GM12878 (cell line): ENCODE measurements around the gene COL5A1. TPM values are rescaled to one million over a fixed set of nuclear protein-coding genes. Genes with fewer than 3 reads are reported as not detected.

ENCODE experiments used
- ATAC-seq: fragments of 200-7000 bp; cut with Tn5 transposase; 3 replicates; pipeline ENCODE4 v1.9.1; 2020; ENCODE audit warnings: mild to moderate bottlenecking, moderate library complexity
- BruUV-seq: library from RNA; stranded (reverse); fragments of 400-500 nt; replicated peaks from 2 replicates; lab custom pipeline; 2021; lab: Mats Ljungman, UMichigan
- CTCF ChIA-PET: fragments of 300-600 bp; sonication (Branson Sonifier 250); formaldehyde crosslinking; extraction: SDS; loops from one replicate; lab custom pipeline; 2021; ENCODE audit warnings: inconsistent platforms; lab: Yijun Ruan, JAX
- POLR2A ChIA-PET: fragments of 350-600 bp; formaldehyde crosslinking; extraction: SDS; loops from one replicate; lab custom pipeline; 2021; ENCODE audit warnings: inconsistent platforms; lab: Charles Lee
- RAD21 ChIA-PET: fragments of 300-600 bp; sonication (Branson Sonifier 250); formaldehyde crosslinking; loops from one replicate; lab custom pipeline; 2023; ENCODE audit warnings: antibody characterized with exemption; ENCODE audit not compliant: unreplicated experiment; lab: Charles Lee
- SMC1A ChIA-PET: fragments of 300-600 bp; sonication (Branson Sonifier 250); formaldehyde crosslinking; loops from one replicate; lab custom pipeline; 2023; ENCODE audit not compliant: unreplicated experiment, uncharacterized antibody; lab: Charles Lee
- DNase-seq: peaks from one replicate; pipeline ENCODE4 v3.0.0-alpha.2; 2011; ENCODE audit warnings: low read depth, low spot score
- FAIRE-seq: peaks from 3 replicates; lab custom pipeline; 2011; peaks lifted over from hg19 to GRCh38; lab: Jason Lieb, UNC
- H2AFZ ChIP-seq: 2 replicates; pipeline ENCODE4 v1.6.0; 2011; ENCODE audit warnings: low read depth, low read length, control low read depth; ENCODE audit not compliant: control insufficient read depth
- H3K27ac ChIP-seq: 2 replicates; pipeline ENCODE4 v1.5.1; 2011; ENCODE audit warnings: control low read depth; ENCODE audit not compliant: control insufficient read depth, insufficient read depth
- H3K27me3 ChIP-seq, 2 experiments: replicated peaks in 1 of 2; 2 replicates each; pipeline versions ENCODE4 v1.6.0 to v1.6.1; 2011; ENCODE audit warnings: low read length in 1 of 2; ENCODE audit not compliant: control insufficient read depth in 2 of 2, insufficient read depth in 2 of 2
- H3K36me3 ChIP-seq, 2 experiments: 2 replicates each; pipeline ENCODE4 v1.5.1; 2011; ENCODE audit warnings: low read length in 1 of 2; ENCODE audit not compliant: control insufficient read depth in 2 of 2, insufficient read depth in 2 of 2
- H3K4me1 ChIP-seq: 2 replicates; pipeline ENCODE4 v1.6.1; 2011; ENCODE audit warnings: mild to moderate bottlenecking, low read length, moderate library complexity, mixed read lengths; ENCODE audit not compliant: control insufficient read depth, insufficient read depth
- H3K4me2 ChIP-seq: 2 replicates; pipeline ENCODE4 v1.6.0; 2011; ENCODE audit warnings: control low read depth; ENCODE audit not compliant: control insufficient read depth, insufficient read depth
- H3K4me3 ChIP-seq: fragments of 200-600 bp; sonication (generic); 2 replicates; pipeline ENCODE4 v1.5.1; 2016
- H3K79me2 ChIP-seq: 2 replicates; pipeline ENCODE4 v1.6.0; 2011; ENCODE audit warnings: low read length; ENCODE audit not compliant: control insufficient read depth, insufficient read depth
- H3K9ac ChIP-seq: 2 replicates; pipeline ENCODE4 v1.8.0; 2011; ENCODE audit warnings: low read length, control low read depth, mixed read lengths; ENCODE audit not compliant: control insufficient read depth, insufficient read depth
- H3K9me3 ChIP-seq: replicated peaks from 3 replicates; pipeline ENCODE4 v1.5.1; 2011; ENCODE audit warnings: mild to moderate bottlenecking, low read length; ENCODE audit not compliant: control insufficient read depth, insufficient read depth
- H4K20me1 ChIP-seq: 2 replicates; pipeline ENCODE4 v1.6.0; 2011; ENCODE audit not compliant: control insufficient read depth, insufficient read depth
- CREM ChIP-seq: IDR thresholded peaks from 2 replicates; pipeline ENCODE4 v1.6.1; 2014; ENCODE audit warnings: antibody characterized with exemption, low read depth
- E2F4 ChIP-seq: IDR thresholded peaks from 2 replicates; pipeline ENCODE4 v1.6.1; 2012; ENCODE audit warnings: low read depth, low read length, improper control_type of control experiment
- EP300 ChIP-seq, 2 experiments: fragments of 150-350 bp in 1 of 2; IDR thresholded peaks; 2 replicates each; pipeline ENCODE4 v1.6.1; 2011 to 2012; ENCODE audit warnings: low read depth in 2 of 2, low read length in 2 of 2, borderline replicate concordance in 1 of 2, improper control_type of control experiment in 1 of 2, inconsistent platforms in 1 of 2; ENCODE audit not compliant: control insufficient read depth in 1 of 2
- HDAC2 ChIP-seq: fragments of 200-600 bp; sonication (generic); IDR thresholded peaks from 2 replicates; pipeline ENCODE4 v1.6.1; 2017
- IRF3 ChIP-seq: fragments of 450-650 bp; IDR thresholded peaks from 2 replicates; pipeline ENCODE4 v1.6.1; 2014; ENCODE audit warnings: mild to moderate bottlenecking
- IRF5 ChIP-seq: fragments of 450-650 bp; IDR thresholded peaks from 2 replicates; pipeline ENCODE4 v1.6.1; 2017; ENCODE audit warnings: borderline replicate concordance
- KDM1A ChIP-seq: fragments of 200-600 bp; sonication (generic); IDR thresholded peaks from 2 replicates; pipeline ENCODE4 v1.6.1; 2016; ENCODE audit warnings: borderline replicate concordance
- NFXL1 ChIP-seq: fragments of 450-650 bp; IDR thresholded peaks from 2 replicates; pipeline ENCODE4 v1.6.1; 2017; ENCODE audit warnings: antibody characterized with exemption, mild to moderate bottlenecking, borderline replicate concordance
- RBBP5 ChIP-seq: fragments of 200-600 bp; sonication (generic); conservative IDR thresholded peaks from 2 replicates; pipeline ENCODE4 v1.6.1; 2016
- SREBF2 ChIP-seq: IDR thresholded peaks from 2 replicates; pipeline ENCODE4 v1.6.1; 2012; ENCODE audit warnings: mild to moderate bottlenecking, low read length
- SUZ12 ChIP-seq: fragments of 200-600 bp; sonication (generic); IDR thresholded peaks from one replicate; pipeline ENCODE4 v1.6.1; 2018; ENCODE audit warnings: antibody characterized with exemption, mild to moderate bottlenecking; ENCODE audit not compliant: unreplicated experiment
- ZBTB33 ChIP-seq: fragments of 450-650 bp; IDR thresholded peaks from 2 replicates; pipeline ENCODE4 v1.6.1; 2017; ENCODE audit warnings: mild to moderate bottlenecking
- ZNF24 ChIP-seq: fragments of 450-650 bp; IDR thresholded peaks from 2 replicates; pipeline ENCODE4 v1.6.1; 2017; ENCODE audit warnings: antibody characterized with exemption, mild to moderate bottlenecking
- ZNF622 ChIP-seq: fragments of 450-650 bp; IDR thresholded peaks from 2 replicates; pipeline ENCODE4 v1.6.1; 2017; ENCODE audit warnings: mild to moderate bottlenecking, inconsistent platforms
- ZNF687 ChIP-seq: fragments of 450-650 bp; IDR thresholded peaks from 2 replicates; pipeline ENCODE4 v1.6.1; 2017; ENCODE audit warnings: mild to moderate bottlenecking, moderate library complexity
- WGBS: methylation state at CpG from one replicate; pipeline ENCODE4 v1.1.6; 2016; ENCODE audit warnings: low lambda C conversion rate; ENCODE audit not compliant: insufficient replicate concordance, insufficient coverage; ENCODE audit errors: missing lambda C conversion rate; 5-methylcytosine and 5-hydroxymethylcytosine counted together
- in situ Hi-C: fragments of 300-500 bp; cut with MboI; formaldehyde crosslinking; loops from 9 replicates; pipeline ENCODE4 v1.14.3; 2018; ENCODE audit warnings: mixed read lengths
- intact Hi-C: fragments of 100-400 bp; cut with micrococcal nuclease; formaldehyde crosslinking; loops from one replicate; pipeline ENCODE4 v1.14.2; 2022; ENCODE audit not compliant: unreplicated experiment
- polyA plus RNA-seq, 11 experiments: library from polyadenylated mRNA; depleted of rRNA in 4 of 11; unstranded in 6 of 11; stranded (reverse) in 5 of 11; fragments of >200 nt; fragmentation: Nextera tagmentation in 4 of 11; fragmentation: Illumina TruSeq in 1 of 11; extraction: Ambion mirVana in 4 of 11; extraction: Trizol in 1 of 11; gene quantifications; 1 replicate in 1 of 11; 2 replicates in 10 of 11; pipeline versions ENCODE4 v1.2.1 to v1.2.3, GENCODE V29; 2011 to 2016; ENCODE audit warnings: inconsistent platforms in 2 of 11, missing spikeins in 2 of 11, low read depth in 1 of 11
- total RNA-seq, 4 experiments: library from RNA; depleted of rRNA in 3 of 4; stranded (reverse); fragments of >200 nt in 3 of 4; fragmentation: Illumina TruSeq in 1 of 4; extraction: Trizol in 1 of 4; gene quantifications; 2 replicates each; pipeline versions ENCODE4 v1.2.1 to v1.2.3, GENCODE V29; 2013 to 2021

The COL5A1 gene
- total and polyA plus RNA-seq, 10 of the 15 experiments (the other 5 are each of a cell fraction or from before 2014, with no cell fraction given), result under 0.01 to 0.15 (median 0.13) TPM; not detected in 4

GRCh38 chr9:134655586-134656333, 14.2 kb downstream of the COL5A1 start:
- CTCF ChIA-PET, result no interaction called here
- 58% methylated on average over 10 of the region's 10 CpGs for WGBS
- TF ChIP-seq EP300 (IDR thresholded peaks at IDR 0.05; ENCODE audit: borderline replicate concordance in 1 of 2, control insufficient read depth in 1 of 2, low read depth in 2 of 2, low read length in 2 of 2), result no peak
- no peak for TF ChIP-seq NFXL1
- TF ChIP-seq KDM1A, result no peak
- no peak for TF ChIP-seq SREBF2
- no peak for TF ChIP-seq ZNF24
- TF ChIP-seq HDAC2, result no peak
- TF ChIP-seq CREM, result no peak
- no peak for TF ChIP-seq RBBP5
- no peak for TF ChIP-seq IRF5
- no peak for TF ChIP-seq E2F4
- TF ChIP-seq ZNF622, result no peak
- no peak for TF ChIP-seq SUZ12
- no peak for TF ChIP-seq ZNF687
- TF ChIP-seq ZBTB33, result no peak
- no peak for TF ChIP-seq IRF3

More at GRCh38 chr9:134655586-134656333, 14.2 kb downstream of the COL5A1 start:
- Histone ChIP-seq H3K79me2 (no peaks in the 10 kb centered on the region), H3K9me3 (peaks cover 4% of the 10 kb centered on the region; the same call in 2 of the 3 replicates), H3K27ac (no peak overlapping the region), H4K20me1 (no peaks in the 10 kb centered on the region), H2AFZ (no peak overlapping the region), H3K4me1 (no peaks in the 10 kb centered on the region), H3K4me2 (no peak overlapping the region), H3K9ac (no peak overlapping the region), H3K4me3 (no peak overlapping the region), H3K36me3 (no peaks in the 10 kb centered on the region), H3K27me3 (no peaks in the 10 kb centered on the region)
- ChIA-PET SMC1A (no interaction called here), RAD21 (interaction anchor here (1.0 kb wide), 1 partner anchor 199 kb away, joined by 3 read pairs; no protein-coding TSS in a partner anchor), POLR2A (no interaction called here)
- no TSS peak for BruUV-seq
- FAIRE-seq (no peak), ATAC-seq (no peak), DNase-seq (no peak)
- in situ Hi-C loops (no loop called here), intact Hi-C loops (no loop called here)
